Hematopoietic multipotent progenitor cell treated with erythropoietin and hydrocortisone succinate and interleukin-3 and kit ligand, for 15 days (in vitro differentiated cells): ENCODE measurements around the gene ANO1.

Experiments
- DNase-seq: peaks from one replicate; pipeline ENCODE4 v3.0.0-alpha.2; 2015; ENCODE audit warnings: low spot score

ANO1 gene

DNA sequence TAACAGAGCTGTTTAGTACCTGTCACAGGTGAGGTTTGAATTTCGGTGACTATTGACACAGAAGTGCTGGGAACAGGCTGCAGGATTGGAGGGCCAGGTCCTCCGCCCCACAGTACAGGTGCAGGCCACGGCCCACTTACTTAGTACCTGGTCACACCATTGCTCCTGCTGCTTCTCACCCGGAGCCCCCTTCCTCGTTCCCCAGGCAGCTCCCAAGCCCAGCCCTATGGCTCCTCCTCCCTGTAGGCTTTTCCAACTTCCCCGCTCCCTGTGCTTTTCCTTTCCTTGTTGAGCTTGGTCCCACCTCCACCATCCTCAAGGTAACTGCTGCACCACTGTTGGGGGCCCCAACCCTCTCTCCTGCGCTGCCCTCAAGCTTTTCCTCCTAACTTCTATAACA lies 27.9 kb upstream of the ANO1 start:
- DNase-seq = no peak

DNA sequence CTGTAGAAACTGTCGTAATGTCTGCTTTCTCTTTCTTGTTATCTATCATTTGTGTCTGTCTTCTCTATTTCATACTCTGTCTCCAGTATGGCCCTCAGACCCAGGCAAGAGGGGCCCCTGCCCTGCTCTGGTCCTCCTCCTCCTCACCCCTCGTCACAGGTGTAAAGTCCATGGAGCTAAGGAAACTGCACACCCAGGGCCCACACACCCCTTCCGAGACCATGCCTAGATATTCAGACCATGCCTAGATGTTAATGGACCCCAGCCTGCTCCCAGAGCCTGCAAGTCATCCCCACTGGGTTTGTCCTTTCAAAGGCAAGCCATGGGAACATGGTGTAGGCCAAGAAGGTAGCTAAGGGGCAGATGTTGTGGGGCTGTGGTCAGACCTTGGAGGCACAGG lies 24.1 kb upstream of the ANO1 start:
- DNase-seq = no peak

DNA sequence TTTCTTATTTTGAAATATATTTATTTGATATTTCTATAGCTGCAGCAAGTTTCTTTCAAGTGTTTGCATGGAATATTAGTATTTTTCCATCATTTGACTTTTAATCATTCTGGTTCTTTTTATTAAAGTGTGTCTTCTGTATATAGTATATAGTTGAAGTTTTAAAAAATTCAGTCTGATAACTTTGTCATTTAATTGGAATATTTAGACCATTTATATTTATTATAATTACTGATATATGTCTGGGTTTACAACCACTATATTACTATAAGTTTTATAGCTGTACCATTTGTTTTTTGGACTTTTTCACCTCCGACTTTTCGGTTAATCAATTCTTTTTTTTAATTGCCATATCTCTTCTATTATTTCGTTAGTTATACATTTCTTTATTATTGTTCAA lies 22.7 kb upstream of the ANO1 start:
- no peak for DNase-seq

DNA sequence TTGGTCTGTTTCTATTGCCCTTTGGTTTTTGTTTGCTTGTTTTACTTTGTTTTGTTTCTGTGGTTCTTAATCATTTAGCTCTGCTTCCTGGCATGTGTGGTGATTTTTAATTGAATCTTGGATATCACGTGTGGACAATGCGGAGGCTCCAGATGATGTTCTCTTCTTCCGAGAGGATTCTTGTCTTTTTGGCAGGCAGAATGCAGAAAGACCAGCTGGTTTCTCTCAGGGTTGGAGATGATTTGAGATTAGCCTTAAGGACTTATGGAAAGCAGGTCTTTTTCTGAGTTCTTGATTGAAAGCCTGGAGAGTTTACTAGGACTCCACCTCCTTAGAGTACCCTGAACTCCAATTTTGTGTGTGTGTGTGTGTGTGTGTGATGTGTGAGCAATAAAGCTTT lies 21.0 kb upstream of the ANO1 start:
- DNase-seq = no peak

DNA sequence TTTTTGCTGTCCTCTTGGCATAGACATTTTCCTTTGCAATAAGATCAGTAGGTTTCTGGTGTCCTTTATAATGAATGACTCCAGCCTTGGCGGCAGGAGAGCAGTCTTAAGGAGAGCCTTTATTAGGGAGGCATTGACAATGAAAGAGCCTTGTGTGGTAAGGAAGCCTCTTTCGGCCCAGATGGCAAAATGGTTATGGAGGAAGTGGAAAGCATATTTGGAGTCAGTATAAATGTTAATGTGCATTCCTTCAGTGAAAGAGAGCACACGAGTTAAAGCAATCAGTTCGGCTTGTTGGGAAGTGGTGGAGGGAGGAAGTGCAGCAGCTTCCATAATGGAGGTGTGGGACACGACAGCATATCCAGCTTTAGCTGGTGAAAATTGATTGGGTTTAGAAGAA lies 18.1 kb upstream of the ANO1 start:
- no peak for DNase-seq

DNA sequence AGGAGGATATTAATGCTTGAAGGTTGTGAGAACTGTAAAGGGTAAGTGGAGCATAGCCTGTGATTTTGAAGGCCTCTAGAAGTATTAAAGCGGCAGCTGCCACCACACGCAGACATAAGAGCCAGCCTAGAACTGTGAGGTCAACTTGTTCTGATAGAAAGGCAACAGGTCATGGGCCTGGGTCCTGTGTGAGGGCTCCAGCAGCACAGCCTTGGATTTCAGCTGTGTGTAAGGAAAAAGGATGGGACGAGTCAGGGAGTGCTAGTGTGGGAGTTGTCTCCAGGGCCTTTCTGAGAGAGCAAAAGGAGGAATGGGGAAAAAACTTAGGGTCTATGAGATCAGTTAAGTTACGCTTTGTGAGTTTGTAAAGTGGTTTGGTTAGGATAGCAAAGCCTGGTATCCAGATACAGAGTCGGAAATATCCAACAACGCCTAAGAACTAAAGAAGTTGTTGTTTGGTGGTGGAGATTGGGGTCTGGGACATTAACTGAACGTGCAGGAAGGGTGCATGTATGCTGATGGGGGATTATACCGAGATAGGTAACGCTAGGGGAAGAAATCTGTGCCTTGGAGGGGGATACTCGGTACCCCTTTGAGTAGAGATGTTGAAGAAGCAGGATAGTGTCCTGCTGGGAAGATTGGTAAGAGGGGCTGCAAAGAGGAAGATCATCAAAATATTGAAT lies 17.4 kb upstream of the ANO1 start:
- no peak for DNase-seq

DNA sequence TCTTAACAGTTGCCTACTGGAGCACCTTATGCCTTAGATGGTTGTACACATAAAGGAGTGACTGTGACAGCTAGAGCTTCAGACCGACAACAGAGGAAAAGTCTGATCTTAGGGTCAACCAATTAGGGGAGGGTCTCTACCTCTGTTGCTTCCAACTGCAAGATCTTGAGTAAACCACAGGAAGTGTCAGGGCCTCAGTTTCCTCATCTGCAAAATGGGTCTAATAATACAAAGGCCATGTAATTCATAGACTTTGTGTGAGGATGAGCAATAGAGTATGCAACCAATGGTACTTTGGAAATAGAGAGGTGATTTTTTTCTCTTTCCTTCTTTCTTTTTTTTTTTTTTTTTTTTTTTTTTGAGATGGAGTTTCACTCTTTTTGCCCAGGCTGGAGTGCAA lies 16.4 kb upstream of the ANO1 start:
- no peak for DNase-seq

DNA sequence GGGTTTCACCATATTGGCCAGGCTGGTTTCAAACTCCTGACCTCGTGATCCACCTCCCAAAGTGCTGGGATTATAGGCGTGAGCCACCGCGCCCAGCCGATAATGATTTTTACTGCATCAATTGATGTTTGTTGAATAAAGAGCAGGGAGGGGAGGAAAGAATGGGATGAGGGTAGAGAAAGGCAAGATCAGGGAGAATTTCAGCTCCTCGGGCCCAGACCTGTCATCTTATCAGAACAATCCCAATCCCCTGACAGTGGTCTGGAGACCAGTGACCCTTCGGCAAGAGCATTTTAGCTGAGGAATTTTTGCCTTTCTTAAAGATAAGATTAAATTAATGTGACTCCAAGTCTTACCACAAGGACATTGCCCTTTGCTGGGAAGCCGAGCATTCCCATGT lies 15.0 kb upstream of the ANO1 start:
- DNase-seq = no peak

DNA sequence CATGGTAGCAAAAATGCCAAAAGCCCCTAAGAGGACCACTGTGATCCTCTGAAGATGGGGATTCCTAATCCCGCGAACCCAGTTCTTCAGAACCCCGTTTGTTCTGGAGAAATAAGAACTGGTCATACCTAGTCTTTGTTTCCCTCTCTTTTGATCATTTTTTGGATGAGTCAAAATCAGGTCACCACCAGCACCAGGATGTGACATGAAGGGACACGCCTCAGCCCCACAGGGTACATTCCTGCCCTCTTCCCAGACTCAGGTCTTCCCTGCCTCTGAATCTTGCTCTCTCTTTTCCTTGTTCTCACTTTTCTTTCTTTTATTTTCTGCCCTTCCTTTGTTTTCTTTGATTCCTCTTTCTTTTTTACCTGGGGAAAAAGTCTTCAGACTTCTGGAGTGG lies 14.6 kb upstream of the ANO1 start:
- no peak for DNase-seq

DNA sequence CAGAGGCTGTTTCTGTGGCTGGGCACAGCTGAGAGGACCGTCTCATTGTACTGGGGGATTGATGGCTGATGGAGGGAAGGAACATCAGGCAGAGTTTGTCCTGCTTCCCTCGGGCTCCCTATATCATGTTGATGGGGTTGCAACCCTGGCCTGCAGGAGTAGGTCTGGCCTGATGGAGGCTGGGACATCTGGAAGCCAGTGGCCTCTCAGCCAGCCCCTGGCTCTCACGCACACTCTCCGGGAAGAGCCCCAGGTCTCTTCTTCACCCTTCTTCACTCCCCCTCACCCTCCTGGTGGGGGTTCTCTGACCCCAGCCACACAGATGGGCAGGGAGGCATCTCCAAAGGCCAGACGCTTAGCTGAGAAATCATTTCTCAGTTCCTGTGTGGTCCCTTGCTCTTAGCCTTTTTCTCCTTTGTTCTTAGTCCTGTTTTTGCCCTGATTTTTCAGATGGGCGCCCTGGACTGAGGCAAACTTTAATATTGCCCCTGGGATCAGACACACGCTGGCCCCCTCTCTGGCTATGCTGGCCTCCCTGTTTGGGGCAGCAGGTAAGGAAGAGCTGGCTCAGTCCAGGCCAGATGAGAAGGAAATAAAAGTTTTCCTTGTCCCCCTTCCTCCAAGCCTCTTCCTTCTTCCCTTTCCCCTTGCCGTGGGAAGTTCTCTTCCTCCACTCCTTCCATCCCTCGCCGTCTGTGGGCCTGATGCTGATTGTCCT lies 13.9 kb upstream of the ANO1 start:
- no peak for DNase-seq

DNA sequence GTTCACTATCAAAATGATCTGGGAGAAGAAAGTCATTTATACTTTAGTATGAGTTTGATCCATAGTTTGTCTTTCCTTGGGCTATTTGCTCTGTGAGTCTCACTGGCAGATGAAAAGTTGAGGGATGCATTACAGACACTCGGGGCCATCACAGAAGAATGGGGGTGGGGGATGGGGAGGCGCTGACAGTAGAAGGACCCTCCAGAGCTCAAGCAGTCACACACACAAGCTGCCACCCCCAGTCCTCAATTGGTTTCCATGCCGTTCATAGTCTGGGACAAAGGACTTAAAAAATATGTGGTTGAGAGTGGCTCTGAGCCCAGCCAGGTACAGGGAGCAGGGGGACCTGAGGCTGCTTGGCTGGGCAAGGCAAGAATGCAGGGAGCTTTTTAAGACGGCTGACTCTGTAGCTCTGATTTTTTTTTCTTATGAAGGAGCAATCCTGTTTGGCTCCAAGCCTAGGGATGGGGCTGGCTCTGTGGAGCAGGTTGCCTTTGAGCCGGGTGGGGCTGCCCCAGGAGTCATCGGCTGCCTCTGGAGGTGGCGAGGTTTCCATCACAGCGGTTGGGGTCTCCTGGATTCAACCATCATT lies 13.3 kb upstream of the ANO1 start:
- DNase-seq = no peak

DNA sequence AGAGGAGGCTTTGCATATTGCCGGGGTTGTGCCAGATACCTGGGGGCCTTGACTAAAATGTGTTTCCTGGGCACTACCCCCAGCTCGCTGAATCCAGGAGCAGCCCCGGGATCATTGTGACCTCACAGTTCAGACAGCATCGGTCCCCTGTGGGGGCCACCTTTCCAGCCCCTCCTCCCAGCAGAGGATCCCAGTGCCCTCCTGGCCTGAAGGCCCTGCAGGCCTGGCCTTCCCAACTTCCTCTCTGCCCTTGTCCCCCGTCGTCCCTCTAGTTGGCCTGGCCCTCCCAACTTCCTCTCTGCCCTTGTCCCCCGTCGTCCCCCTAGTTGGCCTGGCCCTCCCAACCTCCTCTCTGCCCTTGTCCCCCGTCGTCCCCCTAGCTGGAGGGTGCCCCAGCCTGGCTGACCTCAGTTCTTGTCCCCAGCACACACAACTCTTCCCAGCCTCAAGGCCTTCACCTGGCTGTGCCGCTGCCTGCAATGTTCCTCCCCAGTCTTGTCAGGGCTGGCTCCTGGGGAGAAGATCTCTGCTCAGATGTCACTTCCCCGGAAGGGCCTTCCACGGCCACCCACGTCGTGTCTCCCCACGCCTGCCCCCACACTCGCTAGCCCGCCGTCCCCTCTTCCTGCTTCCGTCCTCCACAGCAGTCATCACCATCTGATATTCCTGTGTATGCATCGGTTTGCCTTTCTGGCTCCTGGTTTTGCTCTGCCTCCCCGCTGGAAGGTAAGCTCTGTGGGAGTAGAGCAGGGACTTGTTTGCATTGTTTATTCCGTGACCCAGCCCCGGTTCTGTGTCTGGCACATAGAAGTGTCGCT lies 12.6 kb upstream of the ANO1 start:
- no peak for DNase-seq

DNA sequence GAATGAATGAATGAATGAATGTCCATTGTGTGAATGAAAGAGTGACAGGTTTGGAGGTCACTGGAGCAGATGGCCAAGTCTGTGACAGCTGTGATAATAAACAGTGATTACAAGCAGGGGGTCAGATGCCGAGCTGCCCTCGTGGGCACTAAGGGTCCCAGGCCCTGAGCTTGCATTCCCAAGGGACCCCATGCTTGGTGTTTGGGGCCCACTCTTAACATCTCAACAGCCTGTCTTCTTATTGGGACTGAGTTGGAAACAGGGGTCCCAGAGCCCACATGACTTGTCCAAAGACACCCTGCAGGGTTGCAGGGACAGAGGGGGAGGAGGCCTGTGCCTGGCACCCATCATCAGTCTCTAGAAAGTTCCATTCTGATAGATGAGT lies 12.0 kb upstream of the ANO1 start:
- DNase-seq = no peak

DNA sequence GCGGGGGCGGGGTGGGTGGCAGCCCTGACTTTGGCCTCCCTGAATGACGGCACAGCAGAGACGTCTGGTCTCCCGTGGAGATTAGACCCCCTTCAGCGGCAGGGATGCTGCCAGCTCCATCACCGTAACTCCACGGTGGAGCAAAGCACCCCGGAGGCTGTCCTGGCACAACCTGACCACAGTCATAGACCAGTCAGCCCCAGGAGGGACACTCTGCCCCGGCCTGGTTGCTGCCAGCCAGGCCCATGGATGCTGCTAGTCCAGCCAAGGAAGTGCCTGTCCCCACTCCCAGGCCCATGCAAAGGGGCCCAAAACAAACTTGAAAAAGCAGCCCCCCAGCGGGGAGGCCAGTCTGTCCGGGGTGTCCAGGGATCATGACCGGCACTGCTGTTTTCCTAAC lies 11.5 kb upstream of the ANO1 start:
- no peak for DNase-seq

DNA sequence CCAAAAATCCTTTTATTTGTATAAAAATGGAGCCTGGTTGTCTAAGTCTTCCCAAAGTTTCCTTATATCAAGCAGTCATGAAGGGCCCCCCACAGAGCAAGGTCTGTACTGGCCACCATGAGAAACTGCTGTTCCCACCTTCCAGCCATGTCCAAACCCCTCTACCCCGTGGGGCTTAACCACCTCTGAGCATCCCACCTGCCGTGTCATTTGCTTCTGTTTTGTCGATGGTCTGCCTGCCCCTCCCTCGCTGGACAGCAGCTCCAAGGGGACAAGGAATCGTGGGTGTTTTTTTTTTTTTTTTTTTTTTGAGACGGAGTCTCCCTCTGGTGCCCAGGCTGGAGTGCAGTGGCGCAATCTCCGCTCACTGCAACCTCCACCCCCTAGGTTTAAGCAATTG lies 11.1 kb upstream of the ANO1 start:
- no peak for DNase-seq

DNA sequence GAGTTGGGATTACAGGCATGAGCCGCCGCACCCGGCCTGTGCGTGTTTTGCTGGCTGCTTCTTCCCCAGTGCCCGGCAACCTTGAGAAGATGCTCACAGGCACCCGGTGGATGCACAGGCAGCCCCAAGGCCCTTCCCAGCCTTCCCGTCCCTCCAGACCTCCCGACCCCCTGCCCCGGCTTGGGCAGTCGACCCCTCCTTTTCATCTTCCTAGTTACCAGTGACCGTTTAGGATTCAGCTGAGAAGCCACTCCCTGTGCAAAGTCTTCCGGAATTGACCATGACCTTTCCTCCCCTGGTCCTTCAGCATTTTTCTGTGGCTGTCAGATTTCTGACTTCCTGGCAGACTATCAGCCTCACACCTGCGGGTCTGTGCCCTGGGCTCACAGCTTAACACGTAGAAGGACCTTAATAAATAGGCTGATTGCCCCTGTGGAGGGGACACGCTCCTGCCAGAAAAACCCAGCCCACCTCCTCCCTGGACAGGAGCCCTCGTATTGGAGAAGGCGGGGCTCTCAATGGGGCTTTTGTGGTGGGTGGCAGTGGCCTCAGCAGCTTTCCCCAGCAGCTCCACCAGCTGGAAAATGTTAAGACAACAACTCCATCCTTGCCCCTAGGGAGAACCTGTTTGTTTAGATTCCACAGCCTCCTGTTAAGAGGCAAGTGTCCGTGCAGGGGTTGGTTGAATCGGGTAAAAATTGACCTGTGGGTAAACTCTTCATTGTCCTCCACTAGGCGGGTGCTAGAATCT lies 10.4 kb upstream of the ANO1 start:
- no peak for DNase-seq

DNA sequence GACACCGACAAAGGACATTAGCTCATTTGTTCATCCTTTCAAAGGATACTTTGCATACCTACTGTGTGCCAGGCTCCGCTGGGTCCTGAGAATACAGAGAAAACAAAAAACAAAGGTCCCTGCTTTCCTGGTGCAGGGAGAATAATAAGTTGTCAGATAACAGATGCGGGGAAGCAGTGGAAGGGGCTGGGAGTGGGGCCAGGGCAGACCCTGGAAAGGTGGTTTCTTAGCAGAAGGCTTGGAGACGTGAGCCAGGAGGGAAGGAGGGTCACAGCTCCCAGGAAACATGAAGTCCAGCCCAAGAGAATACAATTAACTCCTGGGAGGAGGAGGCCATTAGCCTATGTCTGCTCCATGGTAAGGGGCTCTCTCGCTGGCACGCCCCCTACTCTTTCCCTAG lies 9.8 kb upstream of the ANO1 start:
- no peak for DNase-seq

DNA sequence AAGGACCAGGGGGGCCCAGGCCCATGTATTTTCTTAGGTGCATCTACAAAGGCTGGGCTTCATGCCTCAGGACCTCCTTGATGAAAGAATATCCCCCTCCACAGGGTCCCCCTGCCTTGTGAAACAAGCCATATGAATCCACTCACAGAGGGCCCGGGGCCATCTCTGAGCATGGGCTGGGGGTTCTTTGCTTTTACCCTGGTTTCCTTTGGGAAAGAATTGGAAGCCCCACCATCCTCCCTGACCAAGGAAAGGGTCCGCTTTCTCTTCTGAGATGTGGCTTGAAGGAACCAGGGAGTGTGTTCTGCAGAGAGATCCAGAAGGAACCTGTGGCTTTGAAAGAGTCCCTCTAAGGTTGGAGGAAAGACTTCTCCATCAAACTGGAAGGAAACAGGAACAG lies 9.2 kb upstream of the ANO1 start:
- no peak for DNase-seq

DNA sequence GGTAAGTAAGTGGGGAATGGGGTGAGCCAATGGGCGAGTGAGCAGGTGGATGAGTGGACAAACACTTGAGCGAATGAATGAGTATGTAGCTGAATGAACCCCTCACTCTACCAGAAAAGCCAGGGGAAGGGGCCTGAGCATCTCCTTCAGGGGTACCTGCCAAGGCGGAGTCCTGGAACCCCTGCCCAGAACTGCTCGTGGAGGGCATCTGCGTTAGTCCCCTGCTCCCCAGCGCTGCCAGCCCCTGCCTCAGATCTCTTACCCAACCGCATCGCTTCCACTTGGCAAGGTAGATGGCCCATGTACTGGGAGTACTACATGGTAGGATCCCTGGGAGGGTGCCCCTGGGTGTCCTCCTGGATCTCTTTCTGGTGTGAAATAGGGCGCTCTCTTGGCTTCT lies 7.4 kb upstream of the ANO1 start:
- DNase-seq = no peak

DNA sequence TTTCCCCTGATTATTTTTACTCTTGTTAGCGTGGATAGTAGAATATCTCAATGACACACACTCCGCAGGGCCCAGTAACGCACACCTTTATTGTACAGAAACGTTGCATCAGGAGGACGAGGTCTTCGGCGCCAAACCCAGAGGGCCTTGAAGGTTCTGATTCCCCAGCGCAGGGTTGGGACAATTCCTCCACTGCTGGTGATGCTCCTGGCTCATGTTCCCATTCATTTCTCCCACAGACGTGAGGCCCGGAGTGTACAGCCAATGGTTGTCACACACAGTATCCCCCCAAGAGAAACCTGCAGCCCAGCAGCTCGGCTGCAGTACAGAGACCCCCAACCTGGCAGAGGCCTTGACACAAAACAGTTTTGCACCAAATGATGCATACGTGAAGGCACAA lies 6.1 kb upstream of the ANO1 start:
- no peak for DNase-seq

DNA sequence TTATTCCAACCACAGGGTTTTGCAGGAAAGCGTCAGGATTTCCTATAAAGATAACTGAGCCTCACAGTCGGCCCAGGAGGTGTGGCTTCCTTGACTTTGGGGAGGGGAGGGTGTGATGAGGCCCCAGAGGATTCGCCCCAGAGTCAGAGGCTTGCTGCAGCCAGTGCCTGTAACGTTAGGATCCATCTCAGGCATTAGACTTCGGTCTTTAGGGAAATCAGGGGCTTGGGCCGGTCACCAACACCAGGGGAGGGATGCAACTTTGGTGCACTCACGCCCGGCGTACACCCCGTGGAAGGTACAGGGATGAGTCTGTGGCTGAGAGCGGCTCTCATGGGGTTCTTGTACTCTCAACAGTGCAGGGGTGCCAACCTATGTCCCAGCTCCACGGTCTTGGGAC lies 5.7 kb upstream of the ANO1 start:
- DNase-seq = no peak
